RPMI7951 (cell line): ENCODE results near the gene CAPZA2. TPM values are rescaled to one million over a fixed set of nuclear protein-coding genes. Genes with fewer than 3 reads are reported as not detected.
A peak's percentile ranks its signal among the peaks of the same experiment; 100 is the strongest.

Experiments used
- DNase-seq: peaks from one replicate; pipeline ENCODE4 v3.0.0-alpha.2; 2012; ENCODE audit warnings: low read depth
- total RNA-seq: library from RNA; depleted of rRNA; stranded (reverse); fragments of >200 nt; shearing (Covaris generic); gene quantifications from 2 replicates; pipeline ENCODE4 v1.2.3, GENCODE V29; 2014

CAPZA2 gene
- total RNA-seq, 1 experiment from 2014 or later = 217 TPM

GRCh38 chr7:116861717-116862116 lies 670 bp upstream of the CAPZA2 start:
- no peak for DNase-seq

- no peak for DNase-seq
Measured at GRCh38 chr7:116862951-116863670, 724 bp downstream of the CAPZA2 start.

GRCh38 chr7:116863936-116864500 lies 1.6 kb downstream of the CAPZA2 start:
- DNase-seq = no peak

GRCh38 chr7:116871061-116871700 lies 8.8 kb downstream of the CAPZA2 start:
- DNase-seq = no peak

- no peak for DNase-seq
Measured at GRCh38 chr7:116872026-116872425, 9.6 kb downstream of the CAPZA2 start.

- DNase-seq = no peak
Measured at GRCh38 chr7:116873619-116874018, 11.2 kb downstream of the CAPZA2 start.

- DNase-seq = no peak
Measured at GRCh38 chr7:116876664-116877442, 14.5 kb downstream of the CAPZA2 start.

- DNase-seq = no peak
Measured at GRCh38 chr7:116877443-116878217, 15.2 kb downstream of the CAPZA2 start.

- no peak for DNase-seq
Measured at GRCh38 chr7:116884691-116885090, 22.3 kb downstream of the CAPZA2 start.

GRCh38 chr7:116885724-116886123 lies 23.3 kb downstream of the CAPZA2 start:
- DNase-seq = no peak

GRCh38 chr7:116886543-116887156 lies 24.3 kb downstream of the CAPZA2 start:
- DNase-seq = no peak

GRCh38 chr7:116888895-116889294 lies 26.5 kb downstream of the CAPZA2 start:
- no peak for DNase-seq

GRCh38 chr7:116895849-116896248 lies 33.5 kb downstream of the CAPZA2 start:
- no peak for DNase-seq

- DNase-seq = no peak
Measured at GRCh38 chr7:116897661-116898060, 35.3 kb downstream of the CAPZA2 start.

GRCh38 chr7:116899308-116899707 lies 36.9 kb downstream of the CAPZA2 start:
- peak; percentile 3 for DNase-seq

GRCh38 chr7:116901143-116901542 lies 38.8 kb downstream of the CAPZA2 start:
- DNase-seq = no peak

GRCh38 chr7:116902867-116903266 lies 40.5 kb downstream of the CAPZA2 start:
- DNase-seq = no peak

- no peak for DNase-seq
Measured at GRCh38 chr7:116906391-116906790, 44.0 kb downstream of the CAPZA2 start.

GRCh38 chr7:116910383-116910782 lies 48.0 kb downstream of the CAPZA2 start:
- no peak for DNase-seq

- DNase-seq = no peak
Measured at GRCh38 chr7:116911801-116912200, 49.4 kb downstream of the CAPZA2 start.

- no peak for DNase-seq
Measured at GRCh38 chr7:116912269-116912909, 50.0 kb downstream of the CAPZA2 start.
